ENCODE results near the gene RNF223.
"Not testable (repeated sequence)": the region's sequence is repeated elsewhere in the genome, so short reads cannot be mapped to it uniquely, and the experiment has no call there.

RNF223 gene

DNA sequence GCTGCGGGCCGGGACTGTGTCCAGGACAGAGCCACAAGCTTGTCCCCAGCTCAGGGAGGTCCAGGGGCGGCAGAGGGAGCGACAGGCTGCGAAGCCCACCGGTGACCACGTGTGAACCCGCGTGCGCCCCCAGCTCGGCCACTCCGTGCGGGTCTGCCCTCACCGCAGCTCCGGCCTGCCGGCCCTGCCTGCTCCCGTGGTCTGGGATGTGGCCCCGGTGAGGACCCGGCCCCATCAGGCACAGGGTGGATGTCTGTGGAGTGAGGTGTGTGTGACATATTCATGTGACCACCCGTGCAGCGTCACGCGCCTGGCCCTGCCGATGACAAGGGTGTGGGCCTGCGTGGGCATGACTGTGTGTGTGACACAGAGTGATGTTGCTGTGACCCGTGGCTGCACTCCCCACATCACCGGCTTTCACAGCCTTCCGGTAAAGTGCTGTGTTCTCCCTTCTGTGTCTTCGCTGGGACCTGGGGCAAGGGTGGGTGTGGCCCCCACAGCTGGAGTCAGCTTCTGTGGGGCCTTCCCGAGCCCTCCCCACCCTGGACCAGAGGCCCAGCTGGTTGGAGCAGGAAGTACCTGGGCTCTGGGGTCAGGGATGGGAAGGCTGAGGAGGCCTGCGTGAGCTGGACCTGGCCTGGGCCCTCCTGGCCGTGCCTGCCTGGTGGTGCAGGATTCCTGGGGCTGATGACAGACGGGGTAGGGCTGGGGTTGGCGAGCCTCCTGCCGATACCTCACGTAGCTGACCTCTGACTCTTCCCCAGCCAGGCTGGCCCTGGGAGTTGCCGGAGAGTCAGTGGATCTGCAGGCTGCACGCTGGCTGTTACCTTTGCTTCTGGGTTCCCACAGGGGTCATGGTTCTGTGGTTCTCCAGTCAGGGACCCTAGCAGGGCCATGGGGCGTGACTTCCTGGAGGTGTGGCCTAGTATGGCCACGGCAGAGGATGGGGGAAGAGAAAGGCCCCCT, 4.1 kb downstream of the RNF223 start:
- no peak for DNase-seq

DNA sequence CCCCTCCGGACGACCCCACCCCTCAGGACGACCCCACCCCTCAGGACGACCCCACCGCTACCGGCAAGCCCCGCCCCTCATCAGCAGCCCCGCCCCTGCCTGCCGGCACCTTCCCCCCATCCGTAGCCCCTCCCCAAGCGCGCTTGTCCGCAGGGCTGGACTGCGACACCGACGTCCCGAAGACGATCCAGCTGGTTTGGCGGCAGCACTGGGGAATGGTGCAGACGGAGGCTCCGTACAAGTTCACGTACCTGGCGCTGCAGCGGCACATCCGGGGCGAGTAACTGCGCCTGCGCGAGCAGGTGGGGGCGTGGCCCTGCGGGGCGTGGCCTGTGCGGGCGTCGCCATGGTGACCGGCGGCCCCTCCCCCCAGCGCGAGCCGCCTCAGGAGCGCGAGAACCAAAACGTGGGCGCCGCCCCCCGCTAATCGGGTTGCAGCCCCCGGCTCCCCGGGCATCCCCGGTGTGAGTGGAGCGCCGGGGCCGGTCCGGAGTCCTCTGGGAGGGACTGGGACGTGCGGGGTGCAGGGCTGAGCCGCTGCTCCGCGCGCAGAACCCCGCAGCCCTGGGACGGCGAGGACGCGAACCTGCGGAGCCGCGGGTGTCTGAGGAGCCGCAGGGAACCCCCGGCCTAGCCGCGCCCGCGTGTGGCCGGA, 4.9 kb downstream of the RNF223 start:
- DNase-seq, result peak; percentile 93

DNA sequence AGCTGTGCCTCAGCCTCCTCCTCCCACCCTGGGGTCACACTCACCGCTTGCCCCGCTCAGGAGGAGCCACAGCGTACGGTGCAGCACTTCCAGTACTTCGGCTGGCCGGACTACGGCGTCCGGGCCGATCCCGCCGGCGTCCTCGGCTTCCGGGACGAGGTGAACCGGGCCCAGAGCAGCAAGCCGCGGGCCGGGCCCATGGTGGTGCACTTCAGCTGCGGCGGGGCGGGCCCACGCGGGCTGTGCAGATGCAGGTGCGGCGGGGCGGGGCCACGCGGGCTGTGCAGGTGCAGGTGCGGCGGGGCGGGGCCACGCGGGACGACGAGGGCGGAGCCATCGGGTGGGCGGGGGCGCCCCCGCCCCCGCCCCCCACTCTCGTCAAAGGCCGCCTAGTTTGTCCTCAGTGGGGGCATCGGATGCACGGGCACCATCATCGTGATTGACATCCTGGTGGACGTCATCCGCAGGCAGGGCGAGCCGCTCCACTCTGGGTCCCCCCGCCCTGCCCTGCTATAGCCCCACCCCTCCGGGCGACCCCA, 5.5 kb downstream of the RNF223 start:
- DNase-seq, result no peak

DNA sequence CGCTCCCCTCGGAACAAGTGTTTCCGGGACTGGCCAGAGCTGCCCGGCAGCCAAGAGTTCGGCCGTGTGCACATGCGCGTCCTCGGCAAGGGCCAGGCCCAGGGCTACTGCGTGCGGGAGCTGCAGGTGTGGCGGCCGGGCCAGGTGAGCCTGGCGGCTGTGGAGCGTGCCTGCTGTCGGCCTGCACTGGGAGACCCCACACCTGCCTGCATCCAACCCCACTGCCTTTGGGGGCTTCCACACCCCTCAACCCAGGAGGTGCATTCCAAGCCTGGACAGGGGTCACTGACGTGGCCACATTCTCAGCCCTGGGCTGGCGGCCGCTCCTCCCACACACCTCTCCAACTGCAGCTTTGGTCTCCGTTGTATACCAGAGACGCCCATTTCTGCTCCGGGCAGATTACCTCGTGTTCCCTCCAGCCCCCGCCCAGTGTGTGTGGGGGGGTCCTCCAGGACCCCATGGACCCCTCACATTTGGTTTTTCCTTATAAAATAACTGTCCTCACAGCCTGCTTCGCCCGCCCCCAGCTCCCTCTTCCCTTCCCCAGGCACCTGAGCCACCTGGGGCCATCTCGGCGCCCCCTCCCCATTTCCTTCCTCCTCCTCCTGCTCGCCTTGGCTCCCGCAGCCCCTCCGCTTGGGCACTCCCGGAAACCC, 6.1 kb downstream of the RNF223 start:
- no peak for DNase-seq

DNA sequence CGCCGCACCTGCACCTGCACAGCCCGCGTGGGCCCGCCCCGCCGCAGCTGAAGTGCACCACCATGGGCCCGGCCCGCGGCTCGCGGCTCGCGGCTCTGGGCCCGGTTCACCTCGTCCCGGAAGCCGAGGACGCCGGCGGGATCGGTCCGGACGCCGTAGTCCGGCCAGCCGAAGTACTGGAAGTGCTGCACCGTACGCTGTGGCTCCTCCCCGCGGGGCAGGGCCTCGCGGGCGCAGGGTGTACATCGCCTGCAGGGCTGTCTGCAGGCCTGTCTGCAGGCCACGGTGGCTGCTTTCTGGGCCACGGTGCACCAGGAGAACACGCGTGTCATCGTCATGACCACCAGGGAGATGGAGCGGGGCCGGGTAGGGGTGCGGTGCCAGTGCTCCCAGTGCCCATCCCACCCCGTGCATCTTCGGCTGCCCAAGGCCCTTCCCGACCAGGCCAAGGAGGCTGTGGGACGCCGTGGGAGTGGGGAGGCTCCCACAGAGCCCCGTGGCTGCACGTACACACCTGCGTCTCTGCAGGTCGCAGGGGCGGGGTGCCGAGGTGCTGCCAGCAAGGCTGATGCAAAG, 6.7 kb downstream of the RNF223 start:
- no peak for DNase-seq

DNA sequence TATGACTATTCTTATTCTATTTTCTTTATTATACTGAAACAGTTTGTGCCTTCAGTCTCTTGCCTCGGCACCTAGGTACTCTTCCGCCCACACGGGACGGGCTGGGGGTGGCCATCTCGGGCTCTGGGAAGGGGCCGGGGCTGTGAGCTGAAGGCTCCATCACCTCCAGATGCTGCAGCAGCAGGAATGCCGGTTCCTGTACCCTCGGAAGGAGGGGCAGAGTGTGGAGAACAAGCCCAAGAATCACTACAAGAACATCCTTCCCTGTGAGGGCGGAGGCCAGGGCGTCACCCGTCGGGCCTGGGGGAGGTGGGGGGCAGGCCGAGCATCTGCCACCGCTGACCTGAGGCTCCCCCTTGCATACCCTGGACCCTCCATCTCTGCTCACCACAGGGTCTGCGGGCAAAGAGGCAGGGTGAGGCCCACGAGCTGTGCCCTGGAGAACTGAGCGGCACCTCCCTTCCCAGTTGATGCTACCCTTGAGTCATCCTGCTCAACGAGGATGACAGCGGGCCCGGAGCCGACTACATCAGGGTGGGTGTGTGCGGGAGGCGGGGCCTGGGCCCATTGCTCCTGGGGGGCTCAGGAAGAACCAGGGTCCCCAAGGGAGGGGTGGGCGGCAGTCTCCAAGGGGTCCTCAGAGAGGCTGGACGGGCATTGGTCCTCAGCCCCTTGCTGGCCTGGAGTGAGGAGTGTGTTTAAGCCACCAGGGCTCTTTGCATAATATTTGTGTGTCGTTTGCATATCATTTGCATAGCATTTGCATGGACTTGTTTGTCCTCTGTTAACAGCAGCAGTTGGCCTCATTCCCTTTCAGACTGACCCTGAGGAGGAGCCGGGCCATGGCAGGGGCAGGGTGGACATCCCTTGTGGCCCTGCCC, 7.5 kb downstream of the RNF223 start:
- no peak for DNase-seq

DNA sequence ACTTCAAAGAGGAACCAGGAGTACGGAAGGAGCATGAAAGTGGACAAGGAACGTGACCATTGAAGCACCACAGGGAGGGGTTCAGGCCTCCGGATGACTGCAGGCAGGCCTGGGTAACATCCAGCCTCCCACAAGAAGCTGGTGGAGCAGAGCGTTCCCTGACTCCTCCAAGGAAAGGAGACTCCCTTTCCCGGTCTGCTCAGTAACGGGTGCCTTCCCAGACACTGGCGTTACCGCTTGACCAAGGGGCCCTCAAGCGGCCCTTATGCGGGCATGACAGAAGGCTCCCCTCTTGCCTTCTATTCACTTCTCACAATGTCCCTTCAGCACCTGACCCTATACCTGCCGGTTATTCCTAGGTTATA, 8.2 kb downstream of the RNF223 start:
- DNase-seq, result not testable (repeated sequence)

DNA sequence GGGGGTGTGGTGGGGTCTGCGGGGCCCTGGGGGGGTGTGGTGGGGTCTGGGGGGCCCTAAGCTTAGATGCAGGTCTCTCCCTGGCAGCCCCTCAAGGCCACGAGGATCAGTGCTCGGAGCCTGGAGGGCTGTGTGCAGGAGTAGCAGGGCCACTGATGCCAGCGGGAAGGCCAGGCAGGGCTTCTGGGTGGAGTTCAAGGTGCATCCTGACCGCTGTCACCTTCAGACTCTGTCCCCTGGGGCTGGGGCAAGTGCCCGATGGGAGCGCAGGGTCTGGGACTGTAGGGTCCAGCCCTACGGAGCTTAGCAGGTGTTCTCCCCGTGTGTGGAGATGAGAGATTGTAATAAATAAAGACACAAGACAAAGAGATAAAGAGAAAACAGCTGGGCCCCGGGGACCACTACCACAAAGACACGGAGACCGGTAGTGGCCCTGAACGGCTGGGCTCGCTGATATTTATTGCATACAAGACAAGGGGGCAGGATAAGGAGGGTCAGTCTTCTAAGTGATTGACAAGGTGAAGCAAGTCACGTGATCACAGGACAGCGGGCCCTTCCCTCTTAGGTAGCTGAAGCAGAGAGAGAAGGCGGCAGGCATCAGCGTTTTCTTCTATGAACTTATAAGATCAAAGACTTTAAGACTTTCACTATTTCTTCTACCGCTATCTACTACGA, 8.7 kb downstream of the RNF223 start:
- DNase-seq, result no peak

DNA sequence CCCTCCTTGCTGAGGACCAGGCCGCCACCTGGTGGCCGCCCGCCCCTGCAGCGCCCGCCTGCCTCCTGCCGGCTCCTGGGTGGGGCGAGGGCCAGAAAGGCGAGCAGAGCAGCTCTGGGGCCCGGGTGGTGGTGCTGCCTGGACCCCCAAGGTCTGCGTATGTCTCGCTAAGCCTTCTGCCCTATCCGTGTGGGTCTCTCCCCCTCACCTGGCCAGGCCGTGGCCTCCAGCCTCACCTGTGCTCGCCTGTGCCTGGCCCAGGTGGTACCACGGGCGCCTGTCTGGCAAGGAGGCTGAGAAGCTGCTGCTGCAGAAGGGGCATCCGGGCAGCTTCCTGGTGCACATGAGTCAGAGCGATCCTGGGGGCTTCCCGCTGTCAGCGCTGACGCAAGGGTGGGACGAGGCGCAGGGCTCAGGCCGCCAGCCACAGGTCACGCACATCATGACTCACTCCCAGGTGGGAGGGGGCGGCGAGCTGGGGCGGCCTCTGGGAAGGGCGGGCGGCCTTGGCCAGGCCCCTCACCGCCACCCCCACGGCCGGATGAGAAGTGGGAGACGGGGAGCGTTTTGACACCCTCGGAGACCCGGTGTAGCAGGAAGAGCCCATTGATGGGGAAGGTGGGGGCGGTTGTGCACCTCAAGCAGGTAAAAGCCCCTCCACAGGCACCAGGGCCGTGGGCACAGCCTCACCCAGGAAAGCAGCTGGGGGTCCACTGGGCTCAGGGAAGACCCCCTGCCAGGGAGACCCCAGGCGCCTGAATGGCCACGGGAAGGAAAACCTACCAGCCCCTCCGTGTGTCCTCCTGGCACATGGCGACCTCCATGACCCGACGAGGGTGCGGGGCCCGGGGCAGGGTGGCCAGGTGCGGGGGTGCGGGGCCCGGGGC, 9.9 kb downstream of the RNF223 start:
- DNase-seq, result peak; percentile 76

DNA sequence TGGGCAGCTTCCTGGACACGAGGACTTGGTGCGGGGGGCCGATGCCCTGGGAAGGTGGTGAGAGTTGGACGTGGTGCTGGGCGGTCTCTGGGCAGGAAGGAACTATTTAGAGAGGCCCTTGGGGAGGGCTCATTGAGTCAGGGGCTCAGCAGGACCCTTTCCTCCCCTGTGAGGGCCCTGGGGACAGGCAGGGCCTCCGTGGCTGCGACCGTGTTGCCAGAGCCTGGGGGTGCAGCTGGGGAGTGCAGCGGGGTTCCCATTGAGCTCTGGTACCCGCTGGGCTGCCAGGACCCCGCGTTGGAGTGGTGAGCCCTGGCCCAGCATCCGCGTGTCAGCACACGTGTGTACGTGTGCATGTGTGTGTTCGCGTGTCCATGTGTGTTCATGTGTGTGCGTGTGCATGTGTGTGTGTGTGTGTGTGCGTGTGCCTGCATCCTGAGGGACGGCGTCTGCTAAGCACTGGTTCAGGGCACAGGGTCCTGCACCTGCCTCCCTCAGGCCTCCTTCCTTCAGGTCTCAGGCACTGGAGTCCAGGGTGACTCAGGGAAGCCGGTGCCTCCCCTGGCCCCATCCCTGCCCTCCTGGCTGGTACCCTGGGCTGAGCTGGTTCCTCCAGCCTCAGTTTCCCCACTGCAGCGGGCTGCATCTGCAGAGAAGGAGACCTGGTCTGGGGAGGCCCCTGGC, 10.7 kb downstream of the RNF223 start:
- peak; percentile 56 for DNase-seq

DNA sequence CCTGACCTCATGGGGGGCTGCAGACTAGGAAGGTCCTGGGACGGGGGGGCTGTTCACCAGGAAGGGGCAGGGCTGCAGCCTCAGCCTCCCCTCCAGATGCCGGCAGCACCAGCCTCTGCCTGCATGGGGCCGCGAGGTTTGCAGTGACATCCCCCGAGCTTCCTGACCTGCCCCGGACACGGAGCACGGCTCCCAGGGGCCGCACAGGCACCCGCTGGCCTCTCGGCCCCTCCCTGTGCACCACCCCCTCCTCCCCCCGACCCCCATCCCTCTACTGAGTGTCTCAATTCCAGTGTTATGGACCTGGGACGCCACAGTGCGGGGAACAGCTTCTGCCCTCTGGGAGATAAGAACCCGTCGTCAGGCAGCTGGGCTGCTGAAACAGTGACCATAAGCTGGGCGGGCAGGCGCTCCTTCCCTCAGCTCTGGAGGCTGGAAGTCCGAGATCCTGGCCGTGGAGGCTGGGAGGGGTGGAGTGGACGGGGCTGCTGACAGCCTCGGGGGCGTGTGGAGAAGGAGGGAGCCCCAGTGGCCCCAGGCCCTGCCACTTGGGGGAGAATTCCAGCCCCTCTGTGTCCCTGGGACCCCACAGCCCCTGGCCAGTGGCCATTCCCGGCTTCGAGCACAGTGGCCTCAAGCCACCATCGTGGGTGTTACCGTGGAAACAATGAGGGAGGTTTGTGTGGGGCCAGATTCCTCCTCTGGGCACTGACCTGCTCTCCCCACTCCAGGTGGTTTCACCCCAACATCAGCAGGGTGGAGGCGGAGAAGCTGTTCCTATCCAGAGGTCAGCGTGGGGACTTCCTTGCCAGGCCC, 11.6 kb downstream of the RNF223 start:
- DNase-seq, result no peak

DNA sequence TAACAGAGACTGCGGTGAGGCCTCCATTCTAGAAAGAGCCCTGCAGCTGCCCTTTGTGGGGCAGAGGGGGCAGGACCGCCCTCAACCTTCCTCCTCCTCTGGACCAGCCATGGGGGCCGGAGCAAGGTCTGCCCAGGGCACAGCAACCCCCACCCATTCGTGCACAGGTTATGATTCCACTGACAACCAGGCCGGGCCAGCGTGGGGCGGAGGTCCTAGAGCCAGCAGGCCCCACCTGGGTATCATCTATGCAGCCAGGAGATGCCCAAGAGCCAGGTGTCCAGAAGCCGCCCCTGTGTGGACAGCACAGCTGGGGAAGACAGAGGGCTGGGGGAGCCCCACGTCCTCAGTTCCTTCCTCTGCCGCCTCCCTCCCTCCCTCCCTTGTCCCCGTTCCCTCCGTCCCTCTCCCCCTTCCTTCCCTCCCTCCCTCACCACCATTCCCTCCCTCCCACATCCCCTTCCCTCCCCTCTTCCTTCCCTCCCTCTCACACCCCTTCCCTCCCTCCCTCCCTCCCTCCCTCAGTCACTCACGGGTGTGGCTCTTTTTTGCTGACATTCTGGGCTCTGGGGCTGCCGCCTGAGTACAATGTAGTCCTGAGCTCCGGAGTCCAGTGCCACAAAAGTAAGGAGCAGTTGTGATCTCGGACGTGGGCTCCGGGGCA, 12.3 kb downstream of the RNF223 start:
- no peak for DNase-seq

DNA sequence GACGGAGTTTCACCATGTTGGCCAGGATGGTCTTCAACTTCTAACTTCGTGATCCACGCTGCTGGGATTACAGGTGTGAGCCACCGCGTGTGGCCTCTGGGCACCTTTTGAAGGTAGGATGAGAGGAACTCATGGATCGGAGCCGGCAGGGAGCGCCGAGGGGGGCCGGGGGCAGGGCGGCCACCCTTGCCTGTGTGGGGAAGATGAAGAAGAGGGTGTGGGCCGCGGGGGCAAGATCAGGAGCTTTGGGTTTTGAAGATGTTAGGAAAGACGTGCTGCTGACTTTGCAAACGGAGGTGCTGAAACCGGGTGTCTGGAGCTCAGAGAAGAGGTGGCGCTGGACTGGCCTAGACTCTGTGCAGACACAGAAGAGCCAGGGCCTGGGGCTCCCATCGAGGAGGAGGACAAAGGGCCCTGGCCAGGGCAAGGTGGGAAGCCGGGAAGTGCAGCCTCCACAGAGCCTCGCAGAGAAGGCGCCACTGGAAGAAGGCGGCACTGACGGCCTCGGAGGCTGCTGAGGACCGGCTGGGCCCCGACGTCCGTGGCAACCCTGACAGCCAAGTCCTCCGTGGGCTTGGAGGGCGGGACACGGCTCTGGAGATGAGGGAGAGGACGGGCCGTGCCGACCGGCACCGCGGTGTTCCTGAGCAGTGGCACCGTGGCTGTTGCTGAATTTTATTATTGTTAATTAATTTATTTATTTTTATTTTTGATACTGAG, 13.7 kb downstream of the RNF223 start:
- no peak for DNase-seq

DNA sequence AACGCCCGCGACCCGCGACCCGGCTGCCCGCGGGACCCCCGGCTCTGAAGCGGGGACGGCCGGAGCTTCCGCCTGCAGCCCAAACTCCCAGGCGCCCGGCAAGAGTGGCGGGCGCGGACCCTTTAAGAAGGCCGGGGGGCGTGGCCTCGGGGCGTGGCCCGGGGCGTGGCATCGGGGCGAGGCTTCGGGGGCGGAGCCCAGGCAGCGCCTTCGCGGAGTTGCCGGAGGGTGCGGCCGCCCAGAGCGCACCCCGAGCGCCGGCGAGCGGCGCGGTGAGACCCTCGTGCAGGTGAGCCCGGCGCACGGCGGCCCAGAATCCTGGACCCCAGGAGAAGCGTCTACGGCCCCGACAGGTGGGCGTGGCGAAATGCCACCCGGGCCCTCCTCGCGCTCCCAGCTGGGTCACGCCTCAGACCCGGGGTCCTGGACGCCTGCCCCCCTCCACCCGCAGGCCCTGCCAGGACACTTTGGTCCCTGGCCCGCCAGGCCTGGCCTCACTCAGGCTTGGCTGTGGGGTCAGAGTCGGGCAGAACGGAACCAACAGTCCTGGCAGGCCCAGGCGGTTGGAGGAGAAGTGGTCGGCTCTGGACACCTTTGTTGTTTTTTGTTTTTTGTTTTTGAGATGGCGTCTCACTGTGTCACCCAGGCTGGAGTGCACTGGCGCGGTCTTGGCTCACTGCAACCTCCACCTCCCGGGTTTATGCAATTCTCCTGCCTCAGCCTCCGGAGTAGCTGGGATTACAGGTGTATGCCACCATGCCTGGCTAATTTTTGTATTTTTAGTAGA, 14.4 kb downstream of the RNF223 start:
- DNase-seq, result peak; percentile 87

DNA sequence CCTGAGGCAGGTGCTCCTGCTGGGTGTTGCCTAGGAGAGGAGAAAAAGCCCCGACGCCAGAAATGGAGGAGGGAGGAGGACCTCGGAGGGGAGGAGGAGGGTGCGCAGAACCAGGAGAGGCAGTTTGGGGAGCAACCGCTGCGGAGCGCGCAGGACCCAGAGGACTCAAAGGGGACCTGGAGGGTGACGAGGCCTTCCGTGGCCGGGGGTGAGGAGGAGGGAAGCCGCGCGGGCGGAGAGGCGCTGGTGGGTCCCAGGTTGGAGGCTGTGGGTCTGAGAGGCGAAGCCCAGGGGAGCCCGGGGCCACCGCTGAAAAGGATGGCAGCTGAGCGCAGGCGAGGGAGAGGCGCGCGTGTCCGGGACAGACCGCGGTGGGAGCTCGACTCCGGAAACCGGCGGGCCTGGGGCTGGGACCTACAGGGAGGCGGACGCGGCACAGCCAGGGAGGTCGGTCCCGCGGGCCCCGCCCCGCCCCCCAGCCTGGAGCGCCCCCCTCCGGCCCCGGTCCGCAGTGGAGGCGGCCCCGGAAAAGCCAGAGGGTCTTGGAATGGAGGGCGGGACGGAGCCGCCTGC, 15.1 kb downstream of the RNF223 start:
- DNase-seq, result no peak
